ENCODE results near the gene HGF.

Gene HGF

DNA sequence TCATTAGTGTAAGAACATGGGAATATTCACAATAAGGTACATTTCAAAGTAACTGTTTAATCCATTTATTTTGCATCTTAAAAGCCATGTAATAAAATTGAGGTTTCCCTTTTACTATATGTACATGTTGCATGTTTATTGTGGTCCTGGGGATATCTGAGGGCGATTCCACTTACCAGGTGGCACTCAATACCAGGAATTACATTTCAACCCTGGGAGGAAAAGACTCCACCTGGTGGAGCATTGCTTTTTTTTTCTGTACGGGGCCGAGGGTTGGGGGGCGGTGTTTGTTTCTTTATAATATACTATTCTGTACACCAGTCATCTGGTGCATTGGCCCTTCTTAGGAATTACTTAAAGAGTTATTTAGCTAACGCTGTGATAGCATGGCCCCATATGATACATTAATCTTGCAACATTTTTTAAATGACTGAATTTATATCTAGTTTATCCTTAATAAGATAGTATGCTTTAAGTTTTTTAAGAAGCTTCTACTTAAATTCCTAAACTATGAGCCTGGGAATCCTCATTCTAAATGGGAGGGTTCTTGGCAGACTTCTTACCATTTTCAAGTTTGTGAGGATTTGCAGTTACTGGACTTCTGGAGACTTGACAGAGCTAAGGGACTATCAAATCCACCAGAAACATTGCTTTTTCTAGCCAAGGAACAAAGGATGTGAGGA, 7.2 kb upstream of the HGF start:
- in situ Hi-C loops (cut with MboI; ENCODE audit: low sequenced_read_pairs) = no loop called here

DNA sequence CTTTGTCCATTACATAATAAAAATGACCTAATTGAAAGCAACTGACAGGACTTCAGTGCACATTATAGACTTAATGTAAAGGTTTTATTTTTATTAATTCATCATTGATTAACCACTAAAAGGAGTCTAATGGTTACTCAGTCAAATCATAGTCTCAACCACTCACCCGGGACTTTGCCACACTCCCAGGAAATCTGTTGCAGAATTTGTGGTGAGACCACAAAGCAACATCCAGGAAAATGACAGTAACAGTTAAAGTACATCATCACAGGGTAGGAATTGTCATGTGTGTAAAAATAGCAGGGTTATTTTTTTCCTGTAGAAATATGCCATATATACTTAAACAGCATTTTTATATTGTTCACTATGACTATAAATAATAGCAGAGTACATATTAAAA, 6.3 kb upstream of the HGF start:
- in situ Hi-C loops (cut with MboI; ENCODE audit: low sequenced_read_pairs) = no loop called here

DNA sequence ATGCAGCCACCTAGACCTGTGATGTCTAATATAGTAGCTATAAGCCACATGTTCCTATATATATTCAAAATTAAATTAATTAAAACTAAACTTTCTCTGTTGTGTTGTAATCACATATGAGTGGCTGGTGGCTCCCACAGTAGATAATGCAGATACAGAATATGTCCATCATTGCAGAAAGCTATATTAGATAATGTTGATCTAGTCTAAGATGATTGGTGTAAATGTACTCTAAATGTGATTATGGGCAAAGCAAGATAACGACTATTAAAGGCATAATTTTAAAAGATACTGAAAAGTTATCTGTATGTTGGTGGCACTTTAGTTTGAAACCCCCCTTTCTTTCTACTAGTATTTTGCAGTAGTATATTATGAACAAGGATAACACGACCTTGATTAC, 5.7 kb upstream of the HGF start:
- in situ Hi-C loops (cut with MboI; ENCODE audit: low sequenced_read_pairs) = no loop called here

DNA sequence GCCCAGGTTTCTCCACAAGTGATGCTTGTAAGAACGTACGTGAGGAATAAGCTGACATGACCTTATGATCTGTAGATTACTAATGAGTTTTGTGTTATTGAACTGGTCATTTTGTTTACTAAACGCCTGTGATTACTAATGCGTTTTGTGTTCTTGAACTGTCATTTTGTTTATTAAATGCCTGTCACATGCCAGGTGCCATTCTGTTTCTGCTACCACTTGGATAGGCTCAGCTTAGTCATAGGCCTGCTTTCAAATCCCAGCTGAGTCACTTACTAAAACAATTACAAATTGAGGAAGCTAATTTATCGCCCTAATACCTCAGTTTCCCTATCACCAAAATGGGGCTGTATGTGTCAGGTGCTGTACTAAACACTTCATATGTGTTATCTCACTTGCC, 4.7 kb upstream of the HGF start:
- in situ Hi-C loops (cut with MboI; ENCODE audit: low sequenced_read_pairs) = no loop called here

- in situ Hi-C loops (cut with MboI; ENCODE audit: low sequenced_read_pairs) = no loop called here
Measured at GRCh38 chr7:81770728-81771223, 929 bp upstream of the HGF start.

GRCh38 chr7:81768951-81769778, 682 bp downstream of the HGF start:
- in situ Hi-C loops (cut with MboI; ENCODE audit: low sequenced_read_pairs) = no loop called here

GRCh38 chr7:81767926-81768325, 1.9 kb downstream of the HGF start:
- in situ Hi-C loops (cut with MboI; ENCODE audit: low sequenced_read_pairs) = no loop called here

DNA sequence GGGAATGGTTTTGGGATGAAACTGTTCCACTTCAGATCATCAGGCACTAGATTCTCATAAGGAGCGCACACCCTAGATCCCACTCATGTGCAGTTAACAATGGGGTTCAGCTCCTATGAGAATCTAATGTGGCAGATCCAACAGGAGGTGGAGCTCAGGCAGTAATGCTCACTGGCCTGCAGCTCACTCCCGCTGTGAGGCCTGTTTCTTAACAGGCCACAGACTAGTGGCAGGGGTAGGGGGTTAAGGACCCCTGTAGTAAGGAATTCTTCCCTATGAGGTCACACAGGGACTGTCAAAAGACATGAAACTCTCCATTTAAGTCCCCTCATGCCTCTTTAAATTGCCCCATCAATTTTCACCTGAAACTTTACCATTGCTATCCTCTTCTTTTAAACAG, 8.0 kb downstream of the HGF start:
- in situ Hi-C loops (cut with MboI; ENCODE audit: low sequenced_read_pairs) = no loop called here

GRCh38 chr7:81761031-81761430, 8.8 kb downstream of the HGF start:
- in situ Hi-C loops (cut with MboI; ENCODE audit: low sequenced_read_pairs) = no loop called here

DNA sequence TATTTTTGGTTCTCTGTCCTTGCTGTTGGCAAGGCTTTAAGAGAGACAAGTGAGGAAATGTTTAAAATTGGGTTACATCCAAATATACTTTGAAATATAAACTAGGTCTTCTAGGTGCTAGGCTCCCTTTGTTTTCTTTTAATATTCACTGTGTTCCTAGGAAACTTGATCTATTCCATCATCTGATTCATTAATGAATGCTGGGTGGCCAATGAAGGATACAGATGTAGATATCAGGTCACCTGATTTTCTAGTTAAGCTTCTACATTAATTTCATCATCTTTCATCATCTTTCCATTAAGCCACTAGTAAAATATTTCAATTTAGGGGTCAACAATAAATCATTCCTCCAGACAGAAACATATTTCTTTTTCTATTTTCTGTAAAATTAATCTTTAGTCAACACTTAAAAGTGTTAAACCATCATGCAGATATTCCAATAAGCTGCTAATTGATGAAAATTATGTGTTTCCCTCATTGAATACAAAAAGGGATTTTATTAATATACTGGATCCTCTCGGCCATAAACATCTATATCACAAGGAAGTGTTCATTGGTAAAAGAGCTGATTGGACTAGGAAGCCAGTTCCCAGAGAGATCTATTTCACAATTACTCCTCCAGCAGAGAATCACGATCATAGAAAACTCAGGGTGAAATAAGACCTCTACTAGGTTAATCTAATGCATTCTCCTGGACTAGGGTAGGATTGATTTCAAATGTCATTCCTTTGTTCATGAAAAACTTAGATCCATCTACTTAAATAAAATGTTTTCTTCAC, 14.7 kb downstream of the HGF start:
- in situ Hi-C loops (cut with MboI; ENCODE audit: low sequenced_read_pairs) = no loop called here

DNA sequence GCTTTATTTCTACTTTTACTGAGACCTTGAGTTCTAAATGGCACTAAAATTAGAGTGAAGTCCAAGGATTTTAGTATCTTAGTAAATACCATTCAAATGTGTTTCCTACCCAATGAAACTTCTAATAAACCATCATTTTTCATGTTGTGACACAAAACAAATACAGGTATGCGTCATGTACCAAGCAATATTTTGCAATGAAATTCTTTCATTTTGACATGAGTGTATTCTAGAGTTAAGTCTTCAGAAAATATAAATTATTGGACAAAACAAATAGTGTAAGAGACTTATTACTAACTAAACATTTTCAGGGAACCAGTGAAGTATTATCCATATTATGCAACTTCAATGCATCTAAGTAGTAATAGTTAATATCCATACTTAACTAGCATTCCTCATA, 16.5 kb downstream of the HGF start:
- in situ Hi-C loops (cut with MboI; ENCODE audit: low sequenced_read_pairs) = no loop called here

DNA sequence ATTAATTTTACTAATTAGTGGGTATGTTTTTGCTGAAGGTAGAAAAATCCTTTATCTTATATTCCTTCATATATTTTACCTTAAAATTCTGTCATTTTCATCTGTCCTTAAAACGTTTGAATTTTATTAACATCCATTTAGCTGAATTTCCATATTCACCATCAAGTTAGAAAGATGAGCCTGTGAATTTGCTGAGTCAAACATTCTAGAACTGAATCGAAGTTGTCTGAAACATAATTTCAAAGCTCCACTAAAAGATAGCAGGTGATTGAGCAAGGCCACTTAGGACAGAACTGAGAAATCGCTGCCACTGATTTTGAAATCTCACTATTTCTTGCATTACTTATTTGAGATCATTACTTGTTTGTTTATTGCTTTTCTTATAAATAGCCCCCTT, 17.5 kb downstream of the HGF start:
- in situ Hi-C loops (cut with MboI; ENCODE audit: low sequenced_read_pairs) = no loop called here

GRCh38 chr7:81751619-81752317, 18.1 kb downstream of the HGF start:
- in situ Hi-C loops (cut with MboI; ENCODE audit: low sequenced_read_pairs) = no loop called here

DNA sequence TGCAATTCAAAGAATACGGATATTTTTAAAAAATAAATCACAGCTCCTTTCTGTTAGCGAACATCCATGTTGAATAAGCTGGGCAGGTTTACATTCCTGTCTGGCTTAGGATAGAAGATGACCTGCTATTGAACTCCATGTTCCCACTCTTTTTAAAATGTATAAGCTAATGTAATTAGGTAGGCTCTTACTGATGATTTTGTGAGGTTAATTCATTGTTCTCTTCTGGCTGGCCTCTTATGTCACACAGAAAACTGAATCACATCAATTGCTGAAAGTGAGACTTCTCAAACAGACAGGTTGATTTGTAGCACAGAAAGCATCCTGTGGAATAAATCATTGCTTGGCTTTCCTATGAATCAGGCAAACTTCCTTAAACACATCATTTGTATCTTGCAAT, 24.2 kb downstream of the HGF start:
- in situ Hi-C loops (cut with MboI; ENCODE audit: low sequenced_read_pairs) = no loop called here

DNA sequence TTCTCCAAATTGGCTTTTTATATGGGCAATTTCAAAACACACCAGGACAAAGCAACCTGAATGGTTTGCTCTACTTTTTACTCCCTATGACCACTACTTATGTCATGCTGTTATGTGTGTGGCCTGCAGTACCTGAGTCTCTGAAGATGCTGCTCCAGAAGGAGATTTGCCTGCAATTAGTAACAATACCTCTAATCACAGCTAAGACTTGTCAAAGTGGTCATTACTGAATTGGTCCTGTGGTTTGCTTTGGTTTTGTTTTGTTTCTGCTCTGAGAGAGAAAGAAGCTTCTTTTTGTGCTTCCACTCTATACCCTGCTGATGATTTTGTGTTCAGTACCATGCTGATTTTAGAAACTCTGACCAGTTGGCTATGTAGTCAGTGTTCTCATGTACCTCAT, 25.5 kb downstream of the HGF start:
- in situ Hi-C loops (cut with MboI; ENCODE audit: low sequenced_read_pairs) = no loop called here

GRCh38 chr7:81743665-81744064, 26.2 kb downstream of the HGF start:
- in situ Hi-C loops (cut with MboI; ENCODE audit: low sequenced_read_pairs) = no loop called here

GRCh38 chr7:81743201-81743600, 26.6 kb downstream of the HGF start:
- in situ Hi-C loops (cut with MboI; ENCODE audit: low sequenced_read_pairs) = no loop called here

DNA sequence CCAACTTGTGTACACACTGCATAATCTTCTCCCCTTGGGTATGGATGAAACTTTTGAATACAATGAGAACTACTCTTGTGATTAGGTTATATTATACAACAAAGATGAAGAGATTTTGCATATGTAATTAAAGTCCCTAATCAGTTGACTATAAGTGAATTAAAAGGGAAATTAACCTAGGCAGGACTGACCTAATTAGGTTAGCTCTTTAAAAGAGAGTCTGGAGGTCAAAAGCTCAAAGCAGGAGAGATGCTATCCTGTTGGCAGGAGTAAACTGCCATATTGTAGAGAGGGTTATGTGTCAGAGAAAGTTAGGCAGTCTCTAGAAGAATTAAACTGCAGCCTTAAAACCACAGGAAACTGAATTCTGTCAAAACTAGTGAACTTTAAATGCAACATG, 29.4 kb downstream of the HGF start:
- in situ Hi-C loops (cut with MboI; ENCODE audit: low sequenced_read_pairs) = no loop called here

DNA sequence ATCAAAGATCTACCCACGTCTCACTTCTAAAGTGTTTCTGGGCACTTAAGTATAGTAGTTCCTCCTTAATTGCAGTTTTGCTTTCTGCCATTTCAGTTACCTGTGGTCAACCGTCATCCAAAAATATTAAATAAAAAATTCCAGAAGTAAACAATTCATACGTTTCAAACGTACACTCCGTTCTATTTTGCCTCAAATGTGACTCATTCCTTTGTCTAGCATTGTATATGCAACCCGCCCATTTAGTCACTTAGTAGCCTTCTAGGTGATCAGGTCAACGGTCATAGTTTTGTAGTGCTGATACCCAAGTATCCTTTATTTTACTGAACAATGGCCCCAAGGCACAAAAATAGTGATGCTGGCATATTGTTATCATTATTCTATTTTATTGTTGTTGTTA, 33.8 kb downstream of the HGF start:
- in situ Hi-C loops (cut with MboI; ENCODE audit: low sequenced_read_pairs) = no loop called here

GRCh38 chr7:81725812-81726127, 44.1 kb downstream of the HGF start:
- in situ Hi-C loops (cut with MboI; ENCODE audit: low sequenced_read_pairs) = no loop called here
